Glutamatergic neuron (in vitro differentiated cells): ENCODE data around the gene VWC2L. TPM values are rescaled to one million over a fixed set of nuclear protein-coding genes. Genes with fewer than 3 reads are reported as not detected.

Experiments used
- DNase-seq: peaks from one replicate; pipeline ENCODE4 v3.0.0; 2022
- H3K27ac Mint-ChIP-seq: one replicate; pipeline ENCODE4 v1.8.0; 2020; ENCODE audit warnings: mild to moderate bottlenecking, mixed read lengths, inconsistent platforms; ENCODE audit not compliant: unreplicated experiment
- H3K27me3 Mint-ChIP-seq: one replicate; pipeline ENCODE4 v1.8.0; 2020; ENCODE audit warnings: mild to moderate bottlenecking, moderate library complexity, mixed read lengths, inconsistent platforms; ENCODE audit not compliant: unreplicated experiment
- H3K36me3 Mint-ChIP-seq: one replicate; pipeline ENCODE4 v1.8.0; 2020; ENCODE audit warnings: mild to moderate bottlenecking, mixed read lengths, inconsistent platforms; ENCODE audit not compliant: unreplicated experiment
- H3K4me1 Mint-ChIP-seq: one replicate; pipeline ENCODE4 v1.8.0; 2020; ENCODE audit warnings: mild to moderate bottlenecking, low read depth, mixed read lengths, inconsistent platforms; ENCODE audit not compliant: unreplicated experiment
- H3K4me3 Mint-ChIP-seq: one replicate; pipeline ENCODE4 v1.8.0; 2020; ENCODE audit warnings: mild to moderate bottlenecking, mixed read lengths, inconsistent platforms; ENCODE audit not compliant: unreplicated experiment
- H3K9me3 Mint-ChIP-seq: one replicate; pipeline ENCODE4 v1.8.0; 2020; ENCODE audit warnings: mild to moderate bottlenecking, moderate library complexity, mixed read lengths, inconsistent platforms; ENCODE audit not compliant: unreplicated experiment
- CTCF ChIP-seq: fragments of 200-600 bp; sonication (generic); IDR thresholded peaks from one replicate; pipeline ENCODE4 v1.5.0; 2021; ENCODE audit not compliant: partially characterized antibody, unreplicated experiment
- total RNA-seq: library from RNA; stranded (reverse); fragmentation: NEBNext Ultra II Directional; extraction: Animal tissue kit (Norgen Biotek cat#: 25700); gene quantifications from one replicate; pipeline ENCODE4 v1.2.1, GENCODE V29; 2021; ENCODE audit not compliant: unreplicated experiment

VWC2L gene
- total RNA-seq, 1 donor from 2014 or later = 0.15 TPM

DNA sequence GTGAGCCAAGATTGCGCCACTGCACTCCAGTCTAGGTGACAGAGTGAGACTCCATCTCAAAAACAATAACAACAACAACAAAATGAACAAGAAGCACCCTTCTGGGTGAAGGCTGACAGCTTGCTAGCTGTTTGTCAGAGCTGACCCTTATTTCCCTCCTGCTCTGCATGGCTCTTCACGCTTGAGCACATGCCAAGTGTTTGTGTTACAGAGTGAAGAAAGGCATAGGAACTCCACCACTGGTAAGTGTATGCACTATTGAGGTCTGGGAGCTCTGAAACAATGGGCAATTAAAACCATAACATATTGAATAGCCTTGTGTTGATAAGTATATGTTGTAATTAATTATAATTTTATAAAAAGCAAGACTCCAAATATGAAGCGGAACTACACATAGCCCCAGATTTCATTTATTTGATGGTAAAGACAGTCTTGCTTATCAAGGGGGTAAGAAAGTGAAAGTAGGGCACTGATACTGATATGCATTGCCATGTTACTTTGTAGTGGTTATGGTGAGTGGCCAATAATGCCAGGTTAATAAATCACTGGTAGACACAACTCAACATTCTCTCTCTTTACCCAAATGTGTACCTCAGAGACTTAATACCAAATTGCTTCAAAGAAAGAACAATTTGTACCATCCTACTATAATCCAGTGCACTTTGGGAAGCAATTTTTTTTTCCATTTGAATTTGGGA lies 163.4 kb downstream of the VWC2L start:
- Mint-ChIP-seq H3K27me3 (peaks cover 5% of the 10 kb centered on the region), H3K9me3 (peaks cover 2% of the 10 kb centered on the region), H3K4me3 (peak overlapping the region; percentile 30), H3K27ac (peak overlapping the region; percentile 35), H3K36me3 (no peaks in the 10 kb centered on the region), H3K4me1 (peaks cover 31% of the 10 kb centered on the region)
- no peak for DNase-seq
- no peak for TF ChIP-seq CTCF

- no peak for TF ChIP-seq CTCF
- Mint-ChIP-seq H3K4me1 (peaks cover 31% of the 10 kb centered on the region), H3K36me3 (no peaks in the 10 kb centered on the region), H3K4me3 (no peak overlapping the region), H3K27ac (peak overlapping the region; percentile 75), H3K9me3 (peaks cover 2% of the 10 kb centered on the region), H3K27me3 (peaks cover 5% of the 10 kb centered on the region)
- no peak for DNase-seq
These were observed 164.2 kb downstream of the VWC2L start for GRCh38 chr2:214575030-214575429.

DNA sequence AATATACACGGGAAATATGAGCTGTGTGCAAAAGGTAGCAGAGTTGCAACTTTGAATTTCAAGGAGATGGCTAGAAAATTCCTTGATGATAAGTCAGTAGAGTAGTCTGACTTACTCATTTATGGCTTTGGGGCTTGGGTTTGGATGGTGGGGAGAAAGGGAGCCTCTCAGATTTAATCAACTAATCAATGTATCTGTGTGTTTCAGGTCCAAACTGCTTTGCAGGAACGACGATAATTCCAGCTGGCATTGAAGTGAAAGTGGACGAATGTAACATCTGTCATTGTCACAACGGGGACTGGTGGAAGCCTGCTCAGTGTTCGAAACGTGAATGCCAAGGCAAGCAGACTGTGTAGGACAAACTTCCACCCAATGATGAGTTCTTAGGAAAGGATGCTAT lies 164.6 kb downstream of the VWC2L start:
- Mint-ChIP-seq H3K9me3 (peaks cover 2% of the 10 kb centered on the region), H3K4me1 (peaks cover 31% of the 10 kb centered on the region), H3K27me3 (peaks cover 5% of the 10 kb centered on the region), H3K36me3 (no peaks in the 10 kb centered on the region), H3K4me3 (no peak overlapping the region), H3K27ac (peak overlapping the region; percentile 75)
- TF ChIP-seq CTCF = no peak
- no peak for DNase-seq

- Mint-ChIP-seq H3K4me3 (no peak overlapping the region), H3K27me3 (peaks cover 5% of the 10 kb centered on the region), H3K27ac (no peak overlapping the region), H3K36me3 (no peaks in the 10 kb centered on the region), H3K4me1 (peaks cover 31% of the 10 kb centered on the region), H3K9me3 (peaks cover 2% of the 10 kb centered on the region)
- TF ChIP-seq CTCF = no peak
- no peak for DNase-seq
These were observed 166.9 kb downstream of the VWC2L start for GRCh38 chr2:214577769-214578168.

GRCh38 chr2:214578442-214578841 lies 167.6 kb downstream of the VWC2L start:
- TF ChIP-seq CTCF = no peak
- Mint-ChIP-seq H3K27ac (no peak overlapping the region), H3K9me3 (peaks cover 2% of the 10 kb centered on the region), H3K27me3 (peaks cover 5% of the 10 kb centered on the region), H3K36me3 (no peaks in the 10 kb centered on the region), H3K4me3 (no peak overlapping the region), H3K4me1 (peaks cover 31% of the 10 kb centered on the region)
- DNase-seq = no peak
